ENCODE data around the gene SUSD1.

- no peak for TF ChIP-seq EP300 (conservative IDR thresholded peaks at IDR 0.05; ENCODE audit: poor library complexity, severe bottlenecking)
- no peak for TF ChIP-seq CTCF (IDR thresholded peaks at IDR 0.05; ENCODE audit: poor library complexity, severe bottlenecking)
- TF ChIP-seq TAF1 (IDR thresholded peaks at IDR 0.05; ENCODE audit: low read depth), result no peak
- TF ChIP-seq REST (IDR thresholded peaks at IDR 0.05; ENCODE audit: borderline replicate concordance), result no peak
- no peak for TF ChIP-seq EZH2 (IDR thresholded peaks at IDR 0.05; ENCODE audit: borderline replicate concordance, insufficient read depth, low read length, poor library complexity, severe bottlenecking)
- no peak for TF ChIP-seq RAD21 (conservative IDR thresholded peaks at IDR 0.05)
- TF ChIP-seq POLR2AphosphoS5 (IDR thresholded peaks at IDR 0.05), result no peak
- TF ChIP-seq MXI1 (conservative IDR thresholded peaks at IDR 0.05; ENCODE audit: poor library complexity, severe bottlenecking), result no peak
Measured at GRCh38 chr9:112132356-112132755, 42.7 kb downstream of the SUSD1 start.

Measured in neural cell (in vitro differentiated cells).